Aorta (tissue), 5 donors: Measurements from ENCODE around the gene CCDC198. TPM values are rescaled to one million over a fixed set of nuclear protein-coding genes. Genes with fewer than 3 reads are reported as not detected.

Experiments
- ATAC-seq: fragments of 200-7000 bp; cut with Tn5 transposase; one replicate; pipeline ENCODE4 v1.9.1; 2022; ENCODE audit warnings: moderate library complexity; ENCODE audit not compliant: low FRiP score
- DNase-seq, 2 donors: peaks; one replicate each; pipeline ENCODE4 v3.0.0-alpha.2; 2020
- H3K27ac ChIP-seq, 2 donors: one replicate each; pipeline ENCODE4 v1.5.1; 2013; ENCODE audit warnings: low read length in 2 of 2, mild to moderate bottlenecking in 2 of 2, moderate library complexity in 2 of 2, control low read depth in 1 of 2, inconsistent platforms in 1 of 2, low read depth in 1 of 2
- H3K27me3 ChIP-seq, 2 donors: one replicate each; pipeline ENCODE4 v1.6.1; 2013; ENCODE audit warnings: control low read depth in 1 of 2, low read length in 1 of 2, mild to moderate bottlenecking in 1 of 2, moderate library complexity in 1 of 2; ENCODE audit not compliant: insufficient read depth in 2 of 2, control insufficient read depth in 1 of 2
- H3K36me3 ChIP-seq, 2 donors: one replicate each; pipeline ENCODE4 v1.6.1; 2013; ENCODE audit warnings: control low read depth in 1 of 2, low read length in 1 of 2, mild to moderate bottlenecking in 1 of 2; ENCODE audit not compliant: insufficient read depth in 2 of 2, control insufficient read depth in 1 of 2
- H3K4me1 ChIP-seq, 2 donors: one replicate each; pipeline ENCODE4 v1.6.1; 2013; ENCODE audit warnings: low read length in 2 of 2, control low read depth in 1 of 2, mild to moderate bottlenecking in 1 of 2, moderate library complexity in 1 of 2; ENCODE audit not compliant: insufficient read depth in 2 of 2, control insufficient read depth in 1 of 2
- H3K4me3 ChIP-seq, 2 donors: one replicate each; pipeline ENCODE4 v1.5.1; 2013; ENCODE audit warnings: low read length in 2 of 2, control low read depth in 1 of 2, mild to moderate bottlenecking in 1 of 2
- H3K9me3 ChIP-seq: one replicate; pipeline ENCODE4 v1.6.1; 2013; ENCODE audit warnings: mild to moderate bottlenecking, low read length; ENCODE audit not compliant: control insufficient read depth
- whole genome bisulfite sequencing, 2 donors: extraction: QIAGEN DNeasy Blood & Tissue Kit; methylation state at CpG; one replicate each; pipeline ENCODE4 v1.1.7; 2013; 5-methylcytosine and 5-hydroxymethylcytosine counted together
- intact Hi-C, 2 donors: fragments of 100-400 bp; cut with DNase I; formaldehyde crosslinking; loops; one replicate each; pipeline versions ENCODE4 v1.14.2 to v1.15.0; 2022
- polyA plus RNA-seq, 2 donors: library from polyadenylated mRNA; stranded (reverse); fragments of 200-250 nt; gene quantifications; one replicate each; pipeline ENCODE4 v1.2.3, GENCODE V29; 2013
- total RNA-seq, 2 donors: library from RNA; stranded (reverse); fragmentation: NEBNext Ultra II Directional; extraction: Animal tissue kit (Norgen Biotek cat#: 25700); gene quantifications; one replicate each; pipeline ENCODE4 v1.2.1, GENCODE V29; 2021
- donor health status: healthy with polysubstance abuse.
- donor health status: Bipolar disorder and iron deficiency.
- donor health status: DM: no; HTN: no; CAD: no.
- donor health status: DM: no; HTN: no; CAD: no.
- donor health status: DM: yes; HTN: yes; CAD: no.

CCDC198 gene
- total and polyA plus RNA-seq, 4 donors: not detected

DNA sequence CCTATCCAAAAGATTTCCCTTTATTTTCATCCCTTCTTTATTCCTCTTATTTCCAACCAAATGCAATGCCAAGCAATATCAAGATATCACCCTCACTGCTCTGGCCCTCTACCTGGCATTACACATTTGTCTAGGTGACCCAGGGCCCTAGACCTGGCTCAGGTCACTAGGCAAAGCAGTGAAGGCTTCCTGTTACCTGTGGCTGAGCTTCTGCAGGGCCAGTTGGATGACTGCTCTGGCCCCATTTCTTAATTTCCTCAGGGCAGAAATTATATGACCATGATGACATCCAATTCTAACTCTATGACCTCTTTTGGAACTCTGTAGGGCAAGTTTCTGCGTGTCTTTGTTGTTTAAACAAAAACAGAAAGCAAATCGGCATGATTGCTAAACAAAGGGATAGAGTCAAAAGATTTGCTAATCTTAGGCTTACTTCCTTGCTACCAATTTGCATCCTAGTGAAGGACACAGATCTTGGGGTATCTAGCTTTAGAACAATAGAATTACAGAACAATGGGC is 7.4 kb upstream of the CCDC198 start:
- DNase-seq (no peak), ATAC-seq (no peak)
- Histone ChIP-seq H3K4me3 (no peak overlapping the region), H3K27ac (no peak overlapping the region), H3K4me1 (no peaks in the 10 kb centered on the region), H3K36me3 (no peaks in the 10 kb centered on the region), H3K9me3 (peaks cover 2% of the 10 kb centered on the region), H3K27me3 (no peaks in the 10 kb centered on the region)
- intact Hi-C loops: no loop called here
- WGBS, 2 donors: 87 to 88% methylated on average over 2 of the region's 2 CpGs

DNA sequence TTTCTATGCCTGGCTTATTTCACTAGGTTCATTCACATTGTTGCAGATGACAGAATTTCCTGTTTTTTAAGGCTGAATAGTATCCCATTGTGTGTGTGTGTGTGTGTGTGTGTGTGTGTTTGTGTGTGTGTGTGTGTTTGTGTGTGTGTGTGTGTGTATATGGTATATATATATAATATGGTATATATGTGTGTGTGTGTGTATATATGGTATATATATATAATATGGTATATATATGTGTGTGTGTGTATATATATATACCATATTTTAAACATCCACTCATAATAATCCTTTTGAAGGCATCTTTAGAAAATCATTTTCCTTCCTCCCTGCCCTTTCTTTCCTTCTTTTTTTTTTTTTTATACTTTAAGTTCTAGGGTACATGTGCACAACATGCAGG is 5.0 kb upstream of the CCDC198 start:
- H3K27ac ChIP-seq: no peak overlapping the region
- H3K27me3 ChIP-seq: no peaks in the 10 kb centered on the region
- peaks cover 1% of the 10 kb centered on the region for H3K9me3 ChIP-seq
- H3K4me3 ChIP-seq: no peak overlapping the region
- ATAC-seq (no peak), DNase-seq (no peak)
- intact Hi-C loops: no loop called here
- no peaks in the 10 kb centered on the region for H3K36me3 ChIP-seq
- no peaks in the 10 kb centered on the region for H3K4me1 ChIP-seq

DNA sequence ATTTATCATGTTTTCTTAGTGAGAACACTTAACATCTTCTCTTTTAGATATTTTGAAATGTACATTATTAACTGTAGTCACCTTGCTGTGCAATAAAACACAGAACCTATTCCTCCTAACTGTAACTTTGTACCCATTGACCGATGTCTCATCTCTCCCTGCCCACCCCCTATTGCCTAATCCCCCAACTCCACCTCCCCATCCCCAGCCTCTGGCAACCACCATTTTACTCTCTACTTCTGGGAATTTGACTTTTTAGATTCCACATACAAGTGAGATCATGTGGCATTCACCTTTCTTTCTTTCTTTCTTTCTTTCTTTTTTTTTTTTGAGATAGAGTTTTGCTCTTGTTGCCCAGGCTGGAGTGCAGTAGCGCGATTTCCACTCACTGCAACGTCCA is 4.4 kb upstream of the CCDC198 start:
- intact Hi-C loops: no loop called here
- 91 to 92% methylated on average over 4 of the region's 4 CpGs for WGBS, 2 donors

DNA sequence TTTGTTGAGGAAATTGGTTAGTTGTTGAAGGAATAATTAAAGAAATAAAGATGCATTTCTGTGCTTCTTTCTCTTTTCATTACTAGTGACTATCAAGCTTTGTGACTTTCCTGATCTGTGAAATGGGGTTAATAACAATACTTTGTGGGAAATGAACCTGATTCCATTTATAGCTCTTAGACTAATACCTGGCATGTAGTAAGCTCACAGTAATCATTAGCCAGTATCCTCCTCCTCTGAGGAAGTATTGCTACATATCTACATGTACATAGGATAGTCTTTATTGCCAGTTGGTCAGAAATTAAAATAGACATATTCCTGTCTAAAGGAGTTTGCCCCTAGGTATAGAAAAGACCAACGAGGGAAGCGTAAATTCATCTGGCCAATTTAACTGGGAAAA is 1.8 kb upstream of the CCDC198 start:
- 70 to 74% methylated on average over 2 of the region's 2 CpGs for WGBS, 2 donors
- Histone ChIP-seq H3K27ac (no peak overlapping the region), H3K36me3 (no peaks in the 10 kb centered on the region), H3K4me1 (no peaks in the 10 kb centered on the region), H3K4me3 (no peak overlapping the region), H3K27me3 (no peaks in the 10 kb centered on the region), H3K9me3 (peaks cover 1% of the 10 kb centered on the region)
- intact Hi-C loops: no loop called here
- ATAC-seq: no peak
- DNase-seq: no peak

More for the DNA sequence above, 4.4 kb upstream of the CCDC198 start:
- ATAC-seq (no peak), DNase-seq (no peak)
- Histone ChIP-seq H3K27ac (no peak overlapping the region), H3K4me3 (no peak overlapping the region), H3K36me3 (no peaks in the 10 kb centered on the region), H3K4me1 (no peaks in the 10 kb centered on the region), H3K9me3 (peaks cover 1% of the 10 kb centered on the region), H3K27me3 (no peaks in the 10 kb centered on the region)

DNA sequence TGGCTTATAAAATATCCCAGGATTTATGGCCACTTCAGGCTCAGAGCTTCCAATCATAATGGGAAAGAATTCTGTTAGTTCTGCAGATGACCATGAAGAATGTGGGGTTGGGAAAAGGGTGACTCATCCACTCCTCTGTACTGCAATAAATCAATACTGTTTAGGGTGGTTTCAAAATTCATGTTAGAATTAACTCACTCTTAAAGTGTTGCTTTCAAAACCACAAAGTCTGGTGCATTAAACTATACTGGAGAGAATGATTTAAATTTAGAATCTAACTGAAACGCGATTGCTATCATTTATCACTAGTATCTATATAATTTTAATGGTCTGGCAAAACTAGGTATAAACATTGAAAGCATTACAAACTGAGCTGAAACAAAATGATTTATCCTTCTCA is 798 bp downstream of the CCDC198 start:
- WGBS, 2 donors: 20 to 43% methylated on average over 2 of the region's 2 CpGs
- Histone ChIP-seq H3K4me3 (no peak overlapping the region), H3K9me3 (peaks cover 1% of the 10 kb centered on the region), H3K27me3 (no peaks in the 10 kb centered on the region), H3K4me1 (no peaks in the 10 kb centered on the region), H3K36me3 (no peaks in the 10 kb centered on the region), H3K27ac (no peak overlapping the region)
- intact Hi-C loops: no loop called here
- ATAC-seq: no peak
- no peak for DNase-seq

DNA sequence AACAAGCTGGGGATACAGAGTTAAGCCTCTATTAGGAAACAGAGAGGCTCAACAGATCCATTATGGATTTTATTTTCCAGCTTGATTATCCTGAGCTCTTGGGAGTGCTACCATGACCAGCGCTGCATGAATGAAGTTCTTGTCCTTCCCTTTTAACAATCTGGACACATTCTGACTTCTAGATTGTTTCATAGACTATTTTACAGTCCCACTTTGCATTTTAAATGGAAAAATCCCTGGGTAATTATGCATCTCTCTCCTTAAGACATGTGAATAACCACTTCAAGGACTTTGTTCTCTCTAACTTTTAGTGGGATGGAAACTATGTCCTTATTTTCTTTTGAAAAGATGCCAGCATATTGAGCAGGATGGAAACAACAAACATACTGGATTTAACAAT is 2.0 kb downstream of the CCDC198 start:
- H3K9me3 ChIP-seq: peaks cover 1% of the 10 kb centered on the region
- ATAC-seq (no peak), DNase-seq (no peak)
- no peaks in the 10 kb centered on the region for H3K27me3 ChIP-seq
- H3K4me3 ChIP-seq: no peak overlapping the region
- H3K36me3 ChIP-seq: no peaks in the 10 kb centered on the region
- WGBS, 2 donors: 70 to 91% methylated on average over 1 of the region's 1 CpG
- H3K27ac ChIP-seq: no peak overlapping the region
- intact Hi-C loops: no loop called here
- H3K4me1 ChIP-seq: no peaks in the 10 kb centered on the region

DNA sequence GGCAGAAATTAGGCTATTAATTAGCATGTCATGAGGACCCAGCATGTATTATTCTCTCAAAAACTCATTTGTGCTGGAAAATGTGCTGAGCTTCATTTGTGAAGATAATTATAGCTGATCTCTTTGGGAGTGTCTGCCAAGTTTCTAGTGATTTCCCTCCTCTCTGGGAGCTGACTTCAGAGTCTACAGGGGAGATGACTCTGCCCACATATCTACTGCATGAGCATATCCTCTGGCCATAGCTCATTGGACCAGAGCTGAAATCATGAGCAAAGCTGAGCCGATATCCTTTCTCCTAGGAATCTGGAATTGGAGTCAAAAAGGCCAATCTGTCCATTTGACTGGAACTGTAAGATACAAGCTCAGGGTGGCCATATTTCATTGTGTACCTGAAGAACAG is 5.9 kb downstream of the CCDC198 start:
- no peak for ATAC-seq
- H3K9me3 ChIP-seq: no peaks in the 10 kb centered on the region
- no peaks in the 10 kb centered on the region for H3K36me3 ChIP-seq
- H3K4me1 ChIP-seq: no peaks in the 10 kb centered on the region
- 38 to 46% methylated on average over 1 of the region's 1 CpG for WGBS, 2 donors
- intact Hi-C loops: loop anchor here (1.0 to 5.0 kb wide), 2 partner anchors 585 kb away; no protein-coding TSS in a partner anchor
- H3K27ac ChIP-seq: no peak overlapping the region
- no peak for DNase-seq
- H3K27me3 ChIP-seq: no peaks in the 10 kb centered on the region
- H3K4me3 ChIP-seq: no peak overlapping the region

DNA sequence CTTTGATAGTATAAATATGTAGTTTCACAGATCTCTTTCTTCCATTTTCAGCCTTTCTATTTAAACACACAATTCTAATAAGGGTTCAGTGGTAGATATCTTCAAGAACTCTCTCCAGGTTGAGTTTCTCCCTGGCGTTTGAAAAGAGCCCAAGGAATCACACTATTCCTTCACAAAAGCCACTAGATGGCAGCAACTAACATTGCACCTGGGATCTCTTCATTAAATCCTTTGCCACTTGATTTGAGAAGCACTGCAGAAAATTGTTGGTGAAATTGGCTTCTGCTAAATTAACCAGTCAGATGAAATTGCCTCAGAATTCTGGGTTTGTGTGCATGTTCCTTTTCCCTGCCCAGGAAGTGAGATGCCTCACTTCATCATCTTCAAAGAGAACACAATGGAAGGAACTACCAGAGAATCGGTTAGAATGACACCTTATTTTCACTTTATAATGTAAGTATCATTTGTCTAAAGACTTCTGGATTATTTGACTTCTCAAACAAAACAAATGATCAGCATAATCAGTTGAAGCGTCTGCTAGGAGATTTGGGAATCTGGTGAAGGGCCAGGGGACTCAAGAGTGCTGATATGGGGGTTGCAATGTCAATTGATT is 6.8 kb downstream of the CCDC198 start:
- ATAC-seq: no peak
- 38 to 45% methylated on average over 3 of the region's 3 CpGs for WGBS, 2 donors
- DNase-seq: no peak
- intact Hi-C loops: loop anchor here (1.0 to 5.0 kb wide), 2 partner anchors 585 kb away; no protein-coding TSS in a partner anchor
- Histone ChIP-seq H3K36me3 (no peaks in the 10 kb centered on the region), H3K27me3 (no peaks in the 10 kb centered on the region), H3K4me1 (no peaks in the 10 kb centered on the region), H3K4me3 (no peak overlapping the region), H3K27ac (no peak overlapping the region), H3K9me3 (no peaks in the 10 kb centered on the region)

DNA sequence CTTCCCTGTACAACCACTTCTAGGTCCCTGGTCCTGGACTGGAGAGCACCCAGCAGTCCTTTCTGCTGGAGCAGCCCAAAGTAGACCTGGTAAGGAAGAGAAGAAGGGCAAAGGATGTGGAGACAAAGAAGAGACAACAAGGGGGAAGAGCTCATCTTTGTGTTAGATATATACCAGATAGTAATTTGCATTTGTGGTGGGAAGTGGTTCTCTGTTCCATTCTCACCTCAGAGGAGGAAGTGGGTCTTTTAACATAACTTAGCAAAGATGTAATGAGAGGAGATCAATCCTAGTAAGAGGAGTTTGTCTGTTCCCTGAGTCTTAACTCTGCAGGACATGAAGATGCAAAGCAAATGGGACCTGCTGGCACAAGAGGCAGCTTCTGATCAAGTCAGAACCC is 8.0 kb downstream of the CCDC198 start:
- Histone ChIP-seq H3K9me3 (no peaks in the 10 kb centered on the region), H3K27me3 (no peaks in the 10 kb centered on the region), H3K36me3 (no peaks in the 10 kb centered on the region), H3K4me3 (no peak overlapping the region), H3K4me1 (no peaks in the 10 kb centered on the region), H3K27ac (no peak overlapping the region)
- ATAC-seq (no peak), DNase-seq (no peak)
- intact Hi-C loops: loop anchor here in 1 of 2 donors (5.0 kb wide), 1 partner anchor 587 kb away; no protein-coding TSS in a partner anchor
